HepG2 (cell line): ENCODE results near the gene SDK2. TPM values are rescaled to one million over a fixed set of nuclear protein-coding genes. Genes with fewer than 3 reads are reported as not detected.

Source experiments
- ATAC-seq: fragments of 200-7000 bp; cut with Tn5 transposase; 3 replicates; pipeline ENCODE4 v1.9.1; 2020; ENCODE audit warnings: mild to moderate bottlenecking, moderate library complexity
- BruUV-seq: library from RNA; stranded (reverse); fragments of 400-500 nt; replicated peaks from 2 replicates; lab custom pipeline; 2021; lab: Mats Ljungman, UMichigan
- CTCF ChIA-PET: fragments of 300-600 bp; formaldehyde crosslinking; extraction: SDS; loops from one replicate; lab custom pipeline; 2021; ENCODE audit warnings: low total read pairs, inconsistent platforms, low intra/inter-chr PET ratio; lab: Yijun Ruan, JAX
- POLR2A ChIA-PET: fragments of 350-600 bp; sonication (Branson Sonifier 250); formaldehyde crosslinking; loops from one replicate; lab custom pipeline; 2020; ENCODE audit warnings: antibody characterized with exemption, inconsistent platforms; lab: Yijun Ruan, JAX
- DNase-seq: peaks from one replicate; pipeline ENCODE4 v3.0.0-alpha.2; 2015; ENCODE audit warnings: low spot score
- FAIRE-seq: peaks from 3 replicates; lab custom pipeline; 2011; peaks lifted over from hg19 to GRCh38; lab: Jason Lieb, UNC
- H2AFZ ChIP-seq: one replicate; pipeline ENCODE4 v1.6.1; 2011; ENCODE audit warnings: low read length, inconsistent platforms
- H3K27ac ChIP-seq: fragments of 300-600 bp; 3 replicates; pipeline ENCODE4 v1.8.0; 2011; ENCODE audit warnings: mixed run types, mild to moderate bottlenecking, mixed read lengths, low read length, inconsistent platforms; ENCODE audit not compliant: insufficient read depth; ENCODE audit errors: extremely low read length
- H3K27me3 ChIP-seq, 2 experiments: fragments of 200-600 bp in 1 of 2; 2 replicates in 1 of 2; 3 replicates in 1 of 2; pipeline versions ENCODE4 v1.6.0 to v1.8.0; 2011; ENCODE audit warnings: low read length in 2 of 2, mild to moderate bottlenecking in 2 of 2, moderate library complexity in 2 of 2, inconsistent platforms in 1 of 2; ENCODE audit not compliant: insufficient read depth in 2 of 2, control insufficient read depth in 1 of 2
- H3K36me3 ChIP-seq, 2 experiments: fragments of 200-600 bp in 1 of 2; replicated peaks in 1 of 2; 2 replicates in 1 of 2; 3 replicates in 1 of 2; pipeline versions ENCODE4 v1.5.1 to v1.8.0; 2011; ENCODE audit warnings: low read length in 2 of 2, inconsistent platforms in 1 of 2; ENCODE audit not compliant: insufficient read depth in 2 of 2, control insufficient read depth in 1 of 2
- H3K4me1 ChIP-seq: 2 replicates; pipeline ENCODE4 v1.5.1; 2012; ENCODE audit warnings: low read length, inconsistent platforms; ENCODE audit not compliant: insufficient read depth
- H3K4me2 ChIP-seq: 2 replicates; pipeline ENCODE4 v1.6.0; 2011; ENCODE audit warnings: low read depth, low read length, inconsistent platforms
- H3K4me3 ChIP-seq, 3 experiments: fragments of 200-600 bp in 1 of 3; sonication (generic), shearing (Covaris generic) in 1 of 3; replicated peaks in 1 of 3; 2 replicates each; pipeline ENCODE4 v1.5.1; 2011 to 2016; ENCODE audit warnings: low read length in 3 of 3, inconsistent platforms in 2 of 3, low read depth in 2 of 3, mild to moderate bottlenecking in 2 of 3, control low read depth in 1 of 3, mixed read lengths in 1 of 3; ENCODE audit not compliant: insufficient read depth in 1 of 3
- H3K79me2 ChIP-seq: one replicate; pipeline ENCODE4 v1.6.1; 2011; ENCODE audit warnings: low read length, inconsistent platforms; ENCODE audit not compliant: insufficient read depth
- H3K9ac ChIP-seq: 2 replicates; pipeline ENCODE4 v1.6.0; 2011; ENCODE audit warnings: mild to moderate bottlenecking, low read depth, low read length, inconsistent platforms; ENCODE audit not compliant: insufficient read depth
- H3K9me3 ChIP-seq: 2 replicates; pipeline ENCODE4 v1.5.1; 2012; ENCODE audit warnings: mild to moderate bottlenecking, low read length
- H4K20me1 ChIP-seq: 2 replicates; pipeline ENCODE4 v1.6.0; 2011; ENCODE audit warnings: inconsistent platforms, mild to moderate bottlenecking, low read length, moderate library complexity; ENCODE audit not compliant: insufficient read depth
- BCL3 ChIP-seq: sonication (generic); formaldehyde crosslinking; IDR thresholded peaks from 2 replicates; pipeline ENCODE4 v1.5.1; 2020; ENCODE audit warnings: mild to moderate bottlenecking, missing genetic modification reagents, moderate library complexity
- CHCHD3 ChIP-seq: sonication (generic); formaldehyde crosslinking; IDR thresholded peaks from 2 replicates; pipeline ENCODE4 v1.8.0; 2022; ENCODE audit warnings: mild to moderate bottlenecking, missing genetic modification reagents, moderate library complexity
- CTCF ChIP-seq: sonication (generic); formaldehyde crosslinking; IDR thresholded peaks from 2 replicates; pipeline ENCODE4 v1.5.0; 2020; ENCODE audit warnings: mild to moderate bottlenecking, missing genetic modification reagents, moderate library complexity
- HDAC2 ChIP-seq: sonication (generic); formaldehyde crosslinking; IDR thresholded peaks from 2 replicates; pipeline ENCODE4 v1.4.0; 2020; ENCODE audit warnings: missing genetic modification reagents
- HOXA7 ChIP-seq: sonication (generic); formaldehyde crosslinking; IDR thresholded peaks from 2 replicates; pipeline ENCODE4 v1.8.1; 2022; ENCODE audit warnings: mild to moderate bottlenecking, missing genetic modification reagents, moderate library complexity
- HOXA9 ChIP-seq: sonication (generic); formaldehyde crosslinking; IDR thresholded peaks from 2 replicates; pipeline ENCODE4 v1.8.1; 2022; ENCODE audit warnings: missing genetic modification reagents, mild to moderate bottlenecking, moderate library complexity, borderline replicate concordance
- JARID2 ChIP-seq: sonication (generic); formaldehyde crosslinking; IDR thresholded peaks from 2 replicates; pipeline ENCODE4 v1.8.1; 2023; ENCODE audit warnings: missing genetic modification reagents, inconsistent platforms; ENCODE audit not compliant: insufficient replicate concordance
- KAT2B ChIP-seq: fragments of 150-350 bp; IDR thresholded peaks from 2 replicates; pipeline ENCODE4 v1.6.1; 2014; ENCODE audit warnings: low read depth, low read length, borderline replicate concordance
- KLF15 ChIP-seq: sonication (generic); formaldehyde crosslinking; IDR thresholded peaks from 2 replicates; pipeline ENCODE4 v1.8.1; 2023; ENCODE audit warnings: borderline replicate concordance, mild to moderate bottlenecking, inconsistent platforms, missing genetic modification reagents, mixed read lengths
- MAFG ChIP-seq: sonication (generic); formaldehyde crosslinking; IDR thresholded peaks from 2 replicates; pipeline ENCODE4 v1.5.1; 2020; ENCODE audit warnings: mild to moderate bottlenecking, missing genetic modification reagents
- SOX5 ChIP-seq: IDR thresholded peaks from 2 replicates; pipeline ENCODE4 v1.6.1; 2016; ENCODE audit warnings: borderline replicate concordance
- SYNCRIP ChIP-seq: fragments of 200-400 bp; formaldehyde crosslinking; IDR thresholded peaks from 2 replicates; pipeline ENCODE4 v1.6.1; 2018; ENCODE audit warnings: mild to moderate bottlenecking, low read depth, low read length; ENCODE audit not compliant: insufficient read depth
- ZBTB25 ChIP-seq: IDR thresholded peaks from 2 replicates; pipeline ENCODE4 v1.6.1; 2018; ENCODE audit warnings: missing genetic modification reagents
- ZBTB37 ChIP-seq: sonication (generic); formaldehyde crosslinking; IDR thresholded peaks from 2 replicates; pipeline ENCODE4 v1.4.0; 2020; ENCODE audit warnings: mild to moderate bottlenecking, missing genetic modification reagents
- ZBTB46 ChIP-seq: sonication (generic); formaldehyde crosslinking; IDR thresholded peaks from 2 replicates; pipeline ENCODE4 v1.4.0; 2020; ENCODE audit warnings: mild to moderate bottlenecking, missing genetic modification reagents, borderline replicate concordance
- ZNF251 ChIP-seq: sonication (generic); formaldehyde crosslinking; IDR thresholded peaks from 2 replicates; pipeline ENCODE4 v1.9.0; 2021; ENCODE audit warnings: mild to moderate bottlenecking, missing genetic modification reagents
- ZNF460 ChIP-seq: sonication (generic); formaldehyde crosslinking; IDR thresholded peaks from 2 replicates; pipeline ENCODE4 v1.5.1; 2020; ENCODE audit warnings: missing genetic modification reagents, mild to moderate bottlenecking, borderline replicate concordance
- WGBS: methylation state at CpG from one replicate; pipeline ENCODE4 v1.1.6; 2017; ENCODE audit warnings: low lambda C conversion rate; 5-methylcytosine and 5-hydroxymethylcytosine counted together
- in situ Hi-C: cut with HindIII; loops from 2 replicates; pipeline ENCODE4 v1.10.0; 2017; ENCODE audit warnings: low pct_unique_long_range_greater_than_20kb; ENCODE audit not compliant: extremely low pct_ligation_motif_present
- intact Hi-C: fragments of 100-400 bp; cut with micrococcal nuclease; formaldehyde crosslinking; loops from one replicate; pipeline ENCODE4 v1.10.0; 2022; ENCODE audit not compliant: unreplicated experiment
- polyA plus RNA-seq, 8 experiments: library from polyadenylated mRNA; depleted of rRNA in 3 of 8; stranded (reverse) in 7 of 8; unstranded in 1 of 8; fragments of >200 nt; fragmentation: Illumina TruSeq in 4 of 8; extraction: Trizol in 4 of 8; gene quantifications; 2 replicates each; pipeline versions ENCODE4 v1.2.1 to v1.2.3, GENCODE V29; 2011 to 2016; ENCODE audit warnings: low read depth in 4 of 8, missing spikeins in 1 of 8, mixed read lengths in 1 of 8; ENCODE audit not compliant: insufficient read depth in 1 of 8
- total RNA-seq, 5 experiments: library from RNA; depleted of rRNA; stranded (reverse); fragments of >200 nt; fragmentation: Illumina TruSeq; extraction: Trizol; gene quantifications; 2 replicates each; pipeline ENCODE4 v1.2.3, GENCODE V29; 2016; ENCODE audit warnings: low read depth in 1 of 5

SDK2 gene
- total and polyA plus RNA-seq, 2 of the 13 experiments (the other 11 are each of a cell fraction or from before 2014, with no cell fraction given) = not detected

- no TSS peak for BruUV-seq
- no peak overlapping the region for H2AFZ ChIP-seq
- no peak overlapping the region for H3K9ac ChIP-seq
- H3K36me3 ChIP-seq = no peaks in the 10 kb centered on the region
- POLR2A ChIA-PET = interaction anchor here (0.6 kb wide), 1 partner anchor 15 kb away, joined by 3 read pairs; no protein-coding TSS in a partner anchor
- ATAC-seq = no peak
- peaks cover 13 to 75% of the 10 kb centered on the region in 2 experiments for H3K27me3 ChIP-seq
- in situ Hi-C loops (no loop called here), intact Hi-C loops (no loop called here)
- H3K9me3 ChIP-seq = no peaks in the 10 kb centered on the region
- H4K20me1 ChIP-seq = no peaks in the 10 kb centered on the region
- H3K79me2 ChIP-seq = no peaks in the 10 kb centered on the region
- no peak for FAIRE-seq
- H3K4me2 ChIP-seq = no peak overlapping the region
- H3K4me3 ChIP-seq = no peak overlapping the region
- WGBS = 78% methylated on average over 15 of the region's 22 CpGs
- no peak overlapping the region for H3K27ac ChIP-seq
- no peak for DNase-seq
- H3K4me1 ChIP-seq = peaks cover 44% of the 10 kb centered on the region
- CTCF ChIA-PET = no interaction called here
- TF ChIP-seq HOXA7 = no peak
- no peak for TF ChIP-seq ZNF251 (CRISPR knock-in tag)
- no peak for TF ChIP-seq HOXA9
- no peak for TF ChIP-seq SOX5 (CRISPR knock-in tag)
- no peak for TF ChIP-seq CHCHD3 (CRISPR knock-in tag)
- TF ChIP-seq BCL3 (CRISPR knock-in tag) = no peak
- no peak for TF ChIP-seq ZNF460 (CRISPR knock-in tag)
- no peak for TF ChIP-seq KAT2B
- no peak for TF ChIP-seq ZBTB46 (CRISPR knock-in tag)
- no peak for TF ChIP-seq ZBTB37 (CRISPR knock-in tag)
- no peak for TF ChIP-seq HDAC2
- no peak for TF ChIP-seq MAFG (CRISPR knock-in tag)
- no peak for TF ChIP-seq KLF15
- TF ChIP-seq CTCF = no peak
- no peak for TF ChIP-seq ZBTB25 (CRISPR knock-in tag)
- TF ChIP-seq JARID2 (CRISPR knock-in tag) = no peak
- no peak for TF ChIP-seq SYNCRIP
These were observed 305.6 kb downstream of the SDK2 start for GRCh38 chr17:73338566-73339197.
